DMS79 treated with DMSO at 0.1 percent for 48 hours (cell line): ENCODE data around the gene FHL3.
"Not testable (repeated sequence)": the region's sequence is repeated elsewhere in the genome, so short reads cannot be mapped to it uniquely, and the experiment has no call there.

Experiments
- DNase-seq: peaks from one replicate; lab custom pipeline; 2025; lab: John Stamatoyannopoulos, UW

FHL3 gene

GRCh38 chr1:38034871-38035270 is 29.6 kb upstream of the FHL3 start:
- DNase-seq: no peak

DNA sequence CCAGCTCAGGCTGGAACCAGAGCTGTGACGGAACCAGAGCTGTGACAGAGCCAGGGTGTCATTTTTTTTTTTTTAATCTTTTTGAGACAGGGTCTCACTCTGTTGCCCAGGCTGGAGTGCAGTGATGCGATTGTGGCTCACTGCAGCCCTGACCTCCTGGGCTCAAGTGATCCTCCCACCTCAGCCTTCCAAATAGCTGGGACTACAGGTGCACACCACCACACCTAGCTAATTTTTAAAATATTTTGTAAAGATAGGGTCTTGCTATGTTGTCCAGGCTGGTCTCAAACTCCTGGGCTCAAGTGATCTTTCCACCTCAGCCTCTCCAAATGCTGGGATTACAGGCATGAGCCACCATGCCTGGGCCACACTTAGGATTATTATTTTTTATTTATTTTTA is 27.7 kb upstream of the FHL3 start:
- DNase-seq: not testable (repeated sequence)

DNA sequence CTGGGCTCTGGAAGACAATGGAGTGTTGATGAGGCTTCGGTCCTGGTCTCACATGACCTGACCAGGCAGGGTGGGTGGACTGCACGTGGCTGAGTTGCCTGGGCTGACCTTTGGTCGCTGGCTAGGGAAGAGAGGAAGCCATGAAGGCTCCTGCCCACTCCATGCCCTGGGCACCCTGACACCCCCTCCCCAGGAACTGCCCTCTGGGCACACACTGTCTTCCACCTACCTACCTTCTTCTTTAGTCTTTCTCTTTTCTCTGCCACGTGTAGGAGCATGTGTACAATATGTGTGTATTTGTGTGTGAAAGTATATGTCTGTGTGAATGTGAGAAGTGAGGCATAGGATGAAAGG is 26.2 kb upstream of the FHL3 start:
- DNase-seq: no peak

DNA sequence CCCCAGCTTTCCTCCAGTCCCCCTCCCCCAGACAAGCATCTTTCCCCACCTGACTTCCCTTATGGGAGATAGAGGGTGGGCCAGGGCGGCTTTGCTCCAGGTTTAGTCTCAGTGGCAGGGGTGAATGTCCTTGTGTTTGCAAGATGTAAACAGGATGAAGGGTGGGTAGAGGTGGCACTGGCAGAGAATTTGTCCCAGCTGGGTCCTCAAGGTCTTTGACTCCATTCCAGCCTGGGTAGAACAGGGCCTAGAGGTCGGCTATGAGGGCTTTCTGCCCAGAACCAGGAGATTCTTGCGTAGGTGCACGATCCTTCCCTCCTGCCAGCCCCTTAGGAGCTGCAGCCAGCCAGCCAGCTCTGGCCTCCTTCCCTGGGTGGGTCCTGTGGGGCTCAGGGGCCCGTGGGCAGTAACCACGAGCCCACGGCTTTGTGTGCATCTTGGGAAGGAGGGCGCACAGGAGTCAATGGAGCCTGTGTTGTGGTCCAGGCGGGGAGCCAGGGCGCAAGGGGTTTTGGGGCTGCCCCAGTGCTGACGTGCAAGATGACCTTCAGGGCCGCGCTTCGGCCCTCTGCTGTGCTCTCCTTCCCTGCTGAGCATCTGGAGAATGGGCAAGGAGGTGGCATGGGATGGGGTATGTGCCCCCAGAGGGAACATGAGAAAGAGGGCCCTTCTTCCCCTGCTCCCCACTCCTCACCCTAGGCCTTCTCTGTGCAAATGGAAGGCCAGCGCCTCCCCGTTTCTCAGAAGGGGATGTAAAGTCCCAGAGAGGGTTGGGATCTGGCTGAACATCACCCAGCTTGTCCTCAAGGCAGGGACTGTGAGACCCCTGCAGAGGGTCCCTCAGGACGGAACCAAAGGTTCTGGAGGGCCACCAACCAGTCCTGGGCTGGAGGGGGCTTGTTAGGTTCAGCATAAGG is 25.5 kb upstream of the FHL3 start:
- no peak for DNase-seq

- DNase-seq: no peak
These were observed 24.6 kb upstream of the FHL3 start for GRCh38 chr1:38029685-38030511.

GRCh38 chr1:38029081-38029681 is 23.9 kb upstream of the FHL3 start:
- peak; percentile 72 for DNase-seq

GRCh38 chr1:38028671-38029070 is 23.4 kb upstream of the FHL3 start:
- no peak for DNase-seq

GRCh38 chr1:38028105-38028591 is 22.8 kb upstream of the FHL3 start:
- DNase-seq: peak; percentile 63

DNA sequence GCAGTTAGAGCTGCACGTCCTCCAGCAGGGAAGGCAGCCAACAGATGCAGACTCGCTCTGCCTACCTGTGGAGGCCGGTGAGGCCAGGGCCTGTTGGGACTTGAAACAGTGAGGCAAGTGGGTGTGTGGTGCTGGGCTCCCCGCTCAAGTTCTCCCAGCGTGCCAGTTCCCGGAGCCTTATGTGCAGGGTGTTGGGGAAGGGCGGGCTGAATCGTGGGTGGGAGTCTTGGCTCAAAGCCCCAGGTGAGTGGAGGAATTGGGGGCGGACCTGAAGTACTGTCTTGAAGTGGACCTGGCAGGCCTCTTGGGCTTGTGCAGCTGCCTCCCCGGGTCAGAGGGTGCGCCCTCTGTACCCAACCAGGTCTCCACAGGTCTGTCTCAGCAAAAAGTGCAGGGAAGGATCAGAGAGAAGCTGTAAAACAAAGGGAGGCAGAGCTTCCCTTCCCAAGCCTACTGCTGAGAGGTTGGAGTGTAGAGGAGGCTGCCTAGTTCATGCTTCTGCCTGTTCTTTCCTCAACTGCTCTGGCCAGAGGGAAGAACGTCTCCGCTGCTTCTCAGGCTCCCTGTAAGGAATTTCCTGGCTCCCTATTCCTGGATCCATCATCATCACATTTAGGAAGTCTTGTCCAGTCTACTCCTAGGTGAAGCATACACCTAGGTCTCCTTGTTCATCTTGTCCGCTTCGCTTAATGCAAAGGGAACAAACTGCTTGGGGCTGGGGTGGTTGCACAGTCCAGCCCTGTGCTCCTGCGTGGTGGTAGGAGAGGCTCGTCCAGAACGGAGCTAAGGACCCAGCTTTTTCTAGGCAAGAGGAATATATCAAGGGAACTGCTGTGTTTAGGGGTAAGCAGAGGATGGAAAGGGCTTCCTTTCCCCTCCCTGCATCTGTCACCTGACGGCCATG is 22.1 kb upstream of the FHL3 start:
- peak; percentile 94 for DNase-seq

DNA sequence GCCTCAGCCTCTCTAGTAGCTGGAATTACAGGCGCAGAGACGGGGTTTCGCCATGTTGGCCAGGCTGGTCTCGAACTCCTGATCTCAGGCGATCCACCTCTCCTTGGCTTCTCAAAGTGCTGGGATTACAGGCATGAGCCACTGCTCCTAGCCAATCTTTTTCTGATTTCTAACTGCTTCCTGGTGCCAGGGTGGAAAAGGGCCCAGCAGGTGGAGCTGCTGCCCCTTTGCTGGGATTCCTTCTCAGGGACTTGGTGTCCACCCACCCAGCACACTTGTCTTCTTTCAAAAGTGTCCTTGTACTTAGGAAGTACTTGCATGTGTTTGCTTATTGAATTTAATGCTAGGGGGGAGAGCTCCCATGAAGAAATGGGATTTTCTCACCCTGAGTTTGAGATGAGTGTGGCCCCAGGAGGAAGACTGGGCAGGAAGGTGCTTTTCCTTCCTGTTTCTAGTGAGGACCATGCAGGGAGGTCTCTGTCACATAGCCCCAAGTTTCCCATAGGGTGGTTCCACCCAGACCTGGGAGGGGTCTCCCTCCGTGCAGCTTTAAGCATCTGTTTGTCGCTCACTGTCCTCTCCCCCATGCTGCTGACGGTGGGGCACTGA is 21.4 kb upstream of the FHL3 start:
- DNase-seq: peak; percentile 94

DNA sequence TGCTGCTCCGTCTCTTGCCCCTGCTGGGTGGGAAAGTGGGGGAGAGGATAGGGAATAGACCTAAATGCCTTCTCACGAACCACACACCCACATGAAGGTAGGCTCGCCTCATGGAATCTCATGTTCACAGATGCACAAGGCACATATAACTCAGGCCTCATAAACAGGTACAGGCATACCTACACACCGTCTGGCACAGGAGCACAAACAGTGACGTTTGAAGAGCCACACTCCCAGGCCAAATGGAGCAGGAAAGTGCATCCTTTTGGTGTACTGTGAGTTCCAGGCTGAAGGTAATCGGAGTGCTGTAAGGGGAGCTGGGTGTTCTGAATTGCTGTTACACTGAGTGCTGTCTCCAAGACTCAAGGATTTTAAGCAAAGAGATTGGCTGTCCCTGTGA is 20.4 kb upstream of the FHL3 start:
- no peak for DNase-seq

DNA sequence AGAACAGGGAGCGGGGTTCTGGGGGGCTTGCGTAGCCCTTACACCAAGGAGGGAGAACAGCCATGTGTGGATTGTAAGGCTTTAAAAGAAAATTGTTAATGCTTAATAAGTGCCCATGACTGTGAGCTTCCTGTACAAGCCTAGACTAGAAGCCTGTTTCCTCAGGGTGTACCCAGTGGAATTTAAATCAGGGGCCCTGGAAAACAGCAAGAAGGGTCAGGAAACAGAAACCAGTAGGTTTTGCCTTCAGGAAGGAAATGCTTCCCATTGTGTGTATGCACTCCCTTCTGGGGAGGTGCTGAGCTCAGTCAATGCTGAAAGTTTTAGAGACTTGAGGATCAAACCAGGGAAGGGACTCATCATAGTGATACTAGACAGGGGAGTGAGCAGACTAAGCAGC is 19.9 kb upstream of the FHL3 start:
- no peak for DNase-seq

DNA sequence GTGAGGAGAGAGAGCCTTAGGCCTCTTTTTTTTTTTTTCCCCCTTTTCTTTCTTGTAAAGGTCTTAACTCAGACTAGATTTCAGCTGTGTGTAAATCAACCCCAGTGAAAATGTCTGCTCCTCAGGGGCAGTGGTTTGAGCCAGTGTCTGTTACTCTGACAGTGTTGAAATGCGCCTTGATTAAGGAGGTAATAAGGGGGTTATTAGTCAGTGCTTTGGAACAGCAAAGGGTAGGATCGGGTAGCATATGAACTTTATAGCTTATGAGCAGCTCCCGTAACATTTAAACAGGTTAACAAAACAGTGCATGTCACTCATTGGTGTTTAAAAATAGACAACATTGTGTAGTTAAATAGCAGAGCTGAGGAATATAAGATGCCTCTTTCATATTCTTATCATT is 17.5 kb upstream of the FHL3 start:
- DNase-seq: no peak

DNA sequence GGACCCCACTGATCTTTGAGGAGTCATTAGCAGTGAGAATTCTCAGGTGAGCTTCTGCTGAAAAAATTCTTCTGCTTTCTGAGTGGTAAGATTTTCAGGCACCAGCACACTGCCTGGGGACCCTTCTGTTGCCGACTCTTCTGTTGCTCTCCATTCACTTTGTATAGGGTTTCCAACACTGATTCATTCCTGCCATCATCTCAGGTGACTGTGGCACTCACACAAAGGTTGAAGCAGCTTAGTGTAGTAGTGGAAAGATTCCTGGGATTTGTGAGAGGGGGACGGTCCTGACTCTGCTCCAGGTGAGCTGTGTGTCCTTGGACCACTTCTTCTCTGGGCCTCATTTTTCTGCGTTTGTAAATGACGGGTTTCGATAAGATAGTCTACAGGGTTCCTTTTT is 16.7 kb upstream of the FHL3 start:
- no peak for DNase-seq

GRCh38 chr1:38020396-38020795 is 15.1 kb upstream of the FHL3 start:
- DNase-seq: no peak

DNA sequence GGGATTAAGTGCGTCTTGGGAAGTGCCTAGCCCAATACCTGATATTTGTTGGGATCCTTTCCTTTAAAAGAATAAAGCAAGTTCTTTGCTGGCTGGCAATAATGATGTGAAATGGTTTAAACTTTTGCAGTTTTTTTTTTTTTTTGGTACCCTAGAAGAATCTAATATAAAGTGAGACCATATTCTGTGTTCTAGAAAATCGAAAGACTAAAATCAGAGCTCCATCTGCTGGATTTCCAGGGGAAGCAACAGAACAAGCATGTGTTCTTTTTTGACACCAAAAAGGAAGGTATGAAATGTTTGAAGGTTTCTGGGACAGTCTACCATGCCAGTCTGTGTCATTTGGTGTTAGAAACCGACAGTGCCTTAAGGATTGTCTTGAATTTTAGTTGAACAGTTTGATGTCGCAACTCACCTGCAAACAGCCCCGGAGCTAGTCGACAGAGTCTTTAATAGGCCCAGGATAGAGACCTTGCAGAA is 13.6 kb upstream of the FHL3 start:
- DNase-seq: no peak

DNA sequence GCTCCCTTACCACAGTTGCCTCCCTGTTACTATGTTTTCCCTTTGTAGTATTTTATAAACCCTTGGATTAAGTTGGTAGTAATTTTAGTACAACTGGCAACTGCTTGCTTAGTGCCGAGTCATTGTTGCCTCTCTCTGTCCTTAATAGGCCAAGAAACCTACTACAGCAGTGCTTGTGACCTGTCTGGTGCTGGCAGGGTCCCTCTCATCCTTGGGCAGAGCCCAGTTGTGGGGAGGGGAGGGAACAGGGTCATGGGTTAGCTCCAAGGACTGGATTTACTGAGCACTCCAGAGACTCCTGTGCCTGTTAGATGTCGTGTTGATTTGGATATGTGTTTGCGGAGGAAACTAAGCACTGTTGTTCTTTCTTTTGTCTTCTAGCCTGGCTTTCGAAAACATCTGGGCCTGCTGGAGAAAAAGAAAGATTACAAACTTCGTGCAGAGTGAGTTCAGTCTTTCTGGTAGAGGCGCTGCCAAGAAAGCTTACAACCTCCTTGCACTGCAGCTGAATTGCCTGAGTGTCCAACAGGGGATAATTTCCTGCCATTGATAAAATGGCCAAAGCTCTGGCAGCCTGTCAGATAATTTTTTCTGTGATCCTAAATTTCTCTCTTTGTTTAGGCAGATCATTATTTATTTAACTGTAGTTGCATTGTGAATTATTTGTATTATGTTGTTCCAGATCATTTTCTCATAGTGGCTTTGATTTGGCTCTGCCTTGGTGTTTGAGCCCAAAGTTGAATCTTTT is 10.8 kb upstream of the FHL3 start:
- no peak for DNase-seq

DNA sequence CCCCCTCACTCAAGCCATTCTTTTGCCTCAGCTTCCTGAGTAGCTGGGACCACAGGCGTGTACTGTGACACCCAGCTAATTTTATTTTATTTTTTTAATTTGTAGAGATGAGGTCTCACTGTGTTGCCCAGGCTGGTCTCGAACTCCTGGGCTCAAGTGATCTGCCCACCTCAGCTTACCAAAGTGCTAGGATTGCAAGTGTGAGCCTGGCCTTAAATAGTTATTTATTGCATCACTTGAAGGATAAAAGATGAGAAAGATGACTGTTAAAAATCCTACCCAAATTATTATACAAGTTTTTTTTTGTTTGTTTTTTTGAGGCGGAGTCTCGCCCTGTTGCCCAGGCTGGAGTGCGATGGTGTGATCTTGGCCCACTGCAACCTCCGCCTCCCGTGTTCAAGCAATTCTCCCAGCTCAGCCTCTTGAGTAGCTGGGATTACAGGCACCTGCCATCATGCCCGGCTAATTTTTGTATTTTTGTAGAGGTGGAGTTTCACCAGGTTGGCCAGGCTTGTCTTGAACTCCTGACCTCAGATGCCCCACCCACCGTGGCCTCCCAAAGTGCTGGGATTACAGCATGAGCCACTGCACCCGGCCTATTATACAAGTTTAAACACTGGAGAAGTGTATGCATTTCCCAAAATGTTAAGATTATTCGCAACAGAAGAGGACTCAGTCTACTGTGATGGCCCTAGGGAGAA is 9.6 kb upstream of the FHL3 start:
- DNase-seq: no peak

DNA sequence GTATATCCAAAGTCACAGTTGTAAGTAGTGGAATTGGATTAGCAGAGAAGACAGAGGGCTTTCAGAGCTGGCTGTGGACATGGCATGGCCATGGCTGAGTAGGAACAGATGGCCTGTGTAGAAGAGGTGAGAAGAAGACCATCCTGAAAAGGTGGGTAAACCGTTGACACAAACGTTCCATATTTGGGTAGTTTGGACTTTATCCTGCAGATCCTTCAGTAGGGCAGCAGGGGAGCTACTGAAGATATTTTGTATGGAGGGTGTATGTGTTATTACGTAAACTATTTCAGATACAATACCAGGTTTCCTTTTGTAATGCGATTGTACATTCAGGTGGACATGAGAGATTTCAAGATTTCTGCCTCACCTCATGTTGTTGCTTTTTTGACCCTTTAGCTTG is 8.9 kb upstream of the FHL3 start:
- DNase-seq: no peak

DNA sequence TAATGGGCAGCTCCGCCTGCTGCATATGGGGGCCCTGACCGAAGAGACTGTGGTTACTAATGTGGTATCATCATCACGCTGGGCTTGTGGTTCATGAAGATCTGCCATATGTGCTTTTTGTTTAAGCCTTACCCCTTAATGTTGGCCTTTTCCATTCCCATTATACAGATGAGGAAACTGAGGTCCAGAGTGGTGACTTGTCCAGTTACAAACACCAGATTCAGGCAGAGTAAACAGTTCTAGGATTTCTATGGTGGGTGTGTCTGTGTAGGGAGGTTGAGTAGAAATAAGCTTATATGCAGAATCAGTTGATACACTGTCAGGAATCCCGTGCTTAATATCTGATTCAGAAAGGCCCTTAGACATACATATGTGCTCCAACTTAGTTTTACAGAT is 7.9 kb upstream of the FHL3 start:
- no peak for DNase-seq
